Lower leg skin (tissue), 4 donors: ENCODE data around the gene NT5M. TPM values are rescaled to one million over a fixed set of nuclear protein-coding genes. Genes with fewer than 3 reads are reported as not detected.

ENCODE experiments used
- DNase-seq, 2 donors: peaks; one replicate each; pipeline ENCODE4 v3.0.0-alpha.2; 2019; ENCODE audit warnings: low spot score in 2 of 2
- H3K4me3 ChIP-seq: fragments of 200-600 bp; sonication (generic); 2 replicates; pipeline ENCODE4 v1.5.1; 2017; ENCODE audit warnings: mild to moderate bottlenecking, low read depth; ENCODE audit not compliant: poor library complexity, severe bottlenecking
- POLR2A ChIP-seq, 2 donors: fragments of 450-650 bp; IDR thresholded peaks; one replicate each; pipeline ENCODE4 v1.6.1; 2016 to 2017; ENCODE audit warnings: antibody characterized with exemption in 2 of 2, mild to moderate bottlenecking in 1 of 2, moderate library complexity in 1 of 2
- WGBS, 2 donors: methylation state at CpG; one replicate each; pipeline ENCODE4 v1.1.5; 2018; 5-methylcytosine and 5-hydroxymethylcytosine counted together
- intact Hi-C: fragments of 100-400 bp; cut with DNase I; formaldehyde crosslinking; loops from one replicate; pipeline ENCODE4 v1.15.0; 2023; ENCODE audit warnings: low total_unique reads
- total RNA-seq, 4 donors: library from RNA; depleted of rRNA; stranded (reverse); fragments of >200 nt; gene quantifications; one replicate each; pipeline ENCODE4 v1.1.0, GENCODE V29; 2016
- TF ChIP-seq, protein P1 (sequence below), 3 donors: fragments of 450-650 bp; IDR thresholded peaks; one replicate each; pipeline ENCODE4 v1.5.1; 2016; ENCODE audit warnings: antibody characterized with exemption in 3 of 3, mild to moderate bottlenecking in 3 of 3, moderate library complexity in 2 of 3

Gene NT5M
- total RNA-seq, 4 donors from 2014 or later: 0.53 to 4.5 (median 1.1) TPM

DNA sequence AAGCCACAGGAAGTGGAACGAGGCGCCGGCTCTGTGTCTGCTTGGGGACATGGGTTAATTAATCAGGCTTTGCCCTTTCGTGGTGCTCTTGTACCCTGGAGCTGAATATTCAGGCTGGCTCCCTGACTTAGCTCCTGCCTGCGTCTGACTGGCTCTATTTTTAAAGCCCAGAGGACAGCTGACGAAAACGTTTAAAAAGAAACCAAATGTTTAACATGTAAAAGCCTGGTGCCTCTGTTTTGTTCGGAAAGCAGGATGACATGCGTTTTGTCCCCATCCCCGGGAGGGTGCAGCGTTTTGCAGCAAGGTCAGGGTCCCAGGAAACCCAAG, 61.1 kb downstream of the NT5M start:
- 57 to 59% methylated on average over 11 of the region's 11 CpGs for WGBS, 2 donors
- TF ChIP-seq POLR2A (IDR thresholded peaks at IDR 0.05): no peak
- TF ChIP-seq, protein P1, sequence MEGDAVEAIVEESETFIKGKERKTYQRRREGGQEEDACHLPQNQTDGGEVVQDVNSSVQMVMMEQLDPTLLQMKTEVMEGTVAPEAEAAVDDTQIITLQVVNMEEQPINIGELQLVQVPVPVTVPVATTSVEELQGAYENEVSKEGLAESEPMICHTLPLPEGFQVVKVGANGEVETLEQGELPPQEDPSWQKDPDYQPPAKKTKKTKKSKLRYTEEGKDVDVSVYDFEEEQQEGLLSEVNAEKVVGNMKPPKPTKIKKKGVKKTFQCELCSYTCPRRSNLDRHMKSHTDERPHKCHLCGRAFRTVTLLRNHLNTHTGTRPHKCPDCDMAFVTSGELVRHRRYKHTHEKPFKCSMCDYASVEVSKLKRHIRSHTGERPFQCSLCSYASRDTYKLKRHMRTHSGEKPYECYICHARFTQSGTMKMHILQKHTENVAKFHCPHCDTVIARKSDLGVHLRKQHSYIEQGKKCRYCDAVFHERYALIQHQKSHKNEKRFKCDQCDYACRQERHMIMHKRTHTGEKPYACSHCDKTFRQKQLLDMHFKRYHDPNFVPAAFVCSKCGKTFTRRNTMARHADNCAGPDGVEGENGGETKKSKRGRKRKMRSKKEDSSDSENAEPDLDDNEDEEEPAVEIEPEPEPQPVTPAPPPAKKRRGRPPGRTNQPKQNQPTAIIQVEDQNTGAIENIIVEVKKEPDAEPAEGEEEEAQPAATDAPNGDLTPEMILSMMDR (IDR thresholded peaks at IDR 0.05): no peak

DNA sequence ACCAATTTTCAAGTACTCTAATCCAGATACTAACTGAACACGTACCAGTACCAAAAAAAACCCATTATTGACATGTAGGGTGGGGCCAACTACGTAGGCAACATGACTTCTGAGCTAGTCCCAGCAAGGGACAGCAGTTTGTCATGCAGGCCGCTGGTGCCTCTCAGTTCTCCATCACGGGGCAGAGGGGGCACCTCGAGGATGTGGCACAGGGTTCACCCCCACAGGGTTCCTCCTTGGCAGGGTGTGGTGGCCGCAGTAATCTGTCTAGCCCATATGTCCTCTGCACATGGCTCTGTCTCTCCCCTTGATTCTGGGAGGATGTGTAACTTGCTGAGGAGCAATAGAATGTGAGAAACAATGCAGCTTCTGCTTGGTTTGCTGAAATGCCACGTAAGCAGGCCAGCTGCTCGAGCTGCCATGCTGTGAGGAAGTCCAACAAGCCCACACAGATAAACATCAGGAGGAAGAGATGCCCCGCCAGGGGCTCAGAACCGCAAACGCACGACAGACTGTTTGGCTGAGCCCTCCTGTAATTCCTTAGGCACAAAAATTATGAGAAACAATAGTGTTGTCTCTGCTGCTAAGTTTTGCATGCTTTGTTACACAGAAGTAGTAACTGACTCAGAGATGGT, 62.4 kb downstream of the NT5M start:
- no peak overlapping the region for H3K4me3 ChIP-seq
- no peak for DNase-seq
- intact Hi-C loops: loop anchor here (10.0 kb wide), 1 partner anchor 59 kb away; no protein-coding TSS in a partner anchor
- 90% methylated on average over 10 to 12 of the region's 12 CpGs for WGBS, 2 donors
- no peak for TF ChIP-seq POLR2A (IDR thresholded peaks at IDR 0.05)
- TF ChIP-seq, protein P1 (IDR thresholded peaks at IDR 0.05): no peak

More for the DNA sequence above, 61.1 kb downstream of the NT5M start:
- intact Hi-C loops: loop anchor here (10.0 kb wide), 1 partner anchor 60 kb away; no protein-coding TSS in a partner anchor
- H3K4me3 ChIP-seq: no peak overlapping the region
- DNase-seq: no peak

DNA sequence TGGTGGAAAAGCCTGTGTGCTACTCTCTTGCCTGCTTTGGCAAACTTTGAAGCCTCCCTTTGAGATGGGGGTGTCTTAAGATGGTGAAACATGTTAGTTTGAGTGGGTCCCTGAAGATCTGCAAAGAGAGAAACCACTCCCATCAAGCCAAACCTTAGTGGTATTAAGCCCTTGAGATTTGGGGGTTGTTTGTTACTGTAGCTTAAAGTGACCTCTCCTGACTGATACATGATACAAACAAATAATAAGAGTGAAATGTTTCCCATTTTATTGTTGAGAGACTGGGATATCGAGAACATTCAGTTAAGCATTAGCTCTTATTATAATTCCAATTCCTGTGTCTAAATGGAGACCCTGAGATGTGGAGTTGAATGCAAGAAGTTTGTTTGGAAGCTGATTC, 63.1 kb downstream of the NT5M start:
- WGBS, 2 donors: 94 to 100% methylated on average over 1 of the region's 1 CpG
- TF ChIP-seq, protein P1 (IDR thresholded peaks at IDR 0.05): no peak
- no peak for TF ChIP-seq POLR2A (IDR thresholded peaks at IDR 0.05)
- intact Hi-C loops: loop anchor here (10.0 kb wide), 1 partner anchor 59 kb away; no protein-coding TSS in a partner anchor
- no peak overlapping the region for H3K4me3 ChIP-seq
- no peak for DNase-seq

DNA sequence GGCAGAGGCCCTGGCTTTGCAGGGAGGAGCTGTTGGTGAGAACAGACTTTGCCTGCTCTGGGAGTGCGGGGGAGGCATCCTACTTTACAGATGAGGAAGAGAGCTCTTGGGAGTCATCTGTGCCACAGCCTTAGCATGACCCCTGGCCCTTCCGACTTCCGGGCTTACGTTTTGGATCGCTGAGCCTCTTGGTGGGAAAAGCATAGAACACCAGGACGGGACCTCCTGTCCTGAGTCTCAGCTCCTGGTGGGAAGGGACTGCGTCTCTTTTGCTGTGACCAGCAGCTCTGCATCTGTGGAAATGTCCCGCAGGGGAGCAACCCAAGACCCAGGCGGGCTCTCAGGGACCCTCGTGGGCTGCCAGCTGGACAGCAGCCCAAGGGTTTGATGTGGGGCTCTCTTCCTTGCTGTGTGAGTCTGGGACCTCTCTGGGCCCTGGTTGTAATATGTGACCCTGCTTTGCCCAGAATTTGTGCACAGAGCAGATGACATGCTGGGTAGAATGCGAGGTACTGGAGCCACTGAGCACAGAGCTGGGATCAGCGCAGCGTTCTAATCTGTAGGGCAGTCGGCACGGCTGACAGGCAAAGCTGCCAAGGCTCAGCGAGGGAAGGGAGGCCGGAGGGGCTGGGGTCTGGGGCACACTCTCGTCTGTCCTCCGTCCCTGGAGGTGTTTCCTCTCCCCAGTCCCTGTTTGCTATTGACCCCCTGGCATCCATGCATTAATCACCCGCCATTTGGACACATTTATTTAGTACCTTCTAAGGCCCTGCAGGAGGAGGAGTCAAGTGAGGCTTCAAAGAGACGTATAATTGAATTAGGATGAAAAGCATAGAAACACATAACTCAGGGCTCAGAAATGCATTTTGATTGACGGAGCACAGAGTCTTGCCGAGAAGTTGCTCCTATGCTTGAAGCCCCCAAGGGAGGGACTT, 64.0 kb downstream of the NT5M start:
- 74 to 76% methylated on average over 21 to 23 of the region's 23 CpGs for WGBS, 2 donors
- TF ChIP-seq POLR2A (IDR thresholded peaks at IDR 0.05): no peak
- TF ChIP-seq, protein P1 (IDR thresholded peaks at IDR 0.05): no peak
- no peak for DNase-seq
- intact Hi-C loops: loop anchor here (10.0 kb wide), 1 partner anchor 58 kb away; no protein-coding TSS in a partner anchor
- no peak overlapping the region for H3K4me3 ChIP-seq

DNA sequence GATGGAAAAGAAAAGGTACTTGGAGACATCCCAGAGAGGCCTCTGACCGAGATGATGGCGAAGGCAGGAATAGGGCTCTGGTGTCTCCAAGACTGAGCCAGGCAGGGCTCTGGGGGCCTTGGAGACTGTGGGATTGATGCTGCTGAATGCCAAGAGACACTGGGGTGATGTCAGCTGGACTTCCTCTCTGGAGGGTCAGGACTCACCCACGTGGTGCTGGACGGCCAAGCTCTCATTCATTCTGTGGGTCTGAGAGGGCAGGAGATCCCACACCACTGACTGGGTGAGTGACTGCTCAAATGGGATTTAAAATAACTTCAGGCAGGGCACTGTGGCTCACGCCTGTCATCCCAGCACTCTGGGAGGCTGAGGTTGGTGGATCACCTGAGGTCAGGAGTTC, 64.8 kb downstream of the NT5M start:
- no peak overlapping the region for H3K4me3 ChIP-seq
- no peak for DNase-seq
- TF ChIP-seq, protein P1 (IDR thresholded peaks at IDR 0.05): no peak
- TF ChIP-seq POLR2A (IDR thresholded peaks at IDR 0.05): no peak
- 62 to 88% methylated on average over 4 to 5 of the region's 5 CpGs for WGBS, 2 donors
- intact Hi-C loops: loop anchor here (10.0 kb wide), 1 partner anchor 57 kb away; no protein-coding TSS in a partner anchor
